Keratinocyte (primary cell): Measurements from ENCODE around the gene NFIC. TPM values are rescaled to one million over a fixed set of nuclear protein-coding genes. Genes with fewer than 3 reads are reported as not detected.

ENCODE experiments used
- DNase-seq: peaks from one replicate; pipeline ENCODE4 v3.0.0-alpha.2; 2011; ENCODE audit warnings: low read depth, missing footprints, low spot score
- FAIRE-seq: peaks from 2 replicates; lab custom pipeline; 2011; peaks lifted over from hg19 to GRCh38; lab: Jason Lieb, UNC
- H2AFZ ChIP-seq: 2 replicates; pipeline ENCODE4 v1.6.0; 2012; ENCODE audit warnings: low read length, control low read depth, inconsistent platforms; ENCODE audit not compliant: control insufficient read depth
- H3K27ac ChIP-seq: 2 replicates; pipeline ENCODE4 v1.5.1; 2011; ENCODE audit warnings: low read length; ENCODE audit not compliant: control insufficient read depth, insufficient read depth
- H3K27me3 ChIP-seq: 3 replicates; pipeline ENCODE4 v1.6.0; 2011; ENCODE audit warnings: low read length; ENCODE audit not compliant: control insufficient read depth, insufficient read depth; ENCODE audit errors: extremely low read depth
- H3K36me3 ChIP-seq, 2 experiments: 2 replicates in 1 of 2; 3 replicates in 1 of 2; pipeline ENCODE4 v1.5.1; 2011; ENCODE audit warnings: low read length in 2 of 2, mild to moderate bottlenecking in 1 of 2; ENCODE audit not compliant: control insufficient read depth in 2 of 2, insufficient read depth in 2 of 2; ENCODE audit errors: extremely low read depth in 1 of 2
- H3K4me1 ChIP-seq: 3 replicates; pipeline ENCODE4 v1.5.1; 2011; ENCODE audit warnings: low read length; ENCODE audit not compliant: control insufficient read depth, insufficient read depth; ENCODE audit errors: extremely low read depth
- H3K4me2 ChIP-seq: 3 replicates; pipeline ENCODE4 v1.6.0; 2011; ENCODE audit warnings: low read depth, low read length; ENCODE audit not compliant: control insufficient read depth, insufficient read depth; ENCODE audit errors: extremely low read depth
- H3K4me3 ChIP-seq, 3 experiments: fragments of 200-600 bp in 1 of 3; sonication (generic) in 1 of 3; 2 replicates in 2 of 3; 3 replicates in 1 of 3; pipeline ENCODE4 v1.5.1; 2011 to 2016; ENCODE audit warnings: low read length in 3 of 3, mild to moderate bottlenecking in 3 of 3, control low read depth in 2 of 3, inconsistent platforms in 1 of 3, low read depth in 1 of 3, mixed read lengths in 1 of 3, mixed run types in 1 of 3, moderate library complexity in 1 of 3; ENCODE audit not compliant: control insufficient read depth in 2 of 3, insufficient read depth in 2 of 3; ENCODE audit errors: extremely low read depth in 1 of 3
- H3K79me2 ChIP-seq: 2 replicates; pipeline ENCODE4 v1.6.0; 2012; ENCODE audit warnings: low read length; ENCODE audit not compliant: control insufficient read depth, insufficient read depth
- H3K9ac ChIP-seq: 3 replicates; pipeline ENCODE4 v1.6.0; 2011; ENCODE audit warnings: low read length; ENCODE audit not compliant: control insufficient read depth, insufficient read depth; ENCODE audit errors: extremely low read depth
- H3K9me1 ChIP-seq: 3 replicates; pipeline ENCODE4 v1.6.0; 2011; ENCODE audit warnings: low read length; ENCODE audit not compliant: control insufficient read depth, insufficient read depth; ENCODE audit errors: extremely low read depth
- H3K9me3 ChIP-seq: 2 replicates; pipeline ENCODE4 v1.5.1; 2012; ENCODE audit warnings: low read depth, low read length; ENCODE audit not compliant: control insufficient read depth
- H4K20me1 ChIP-seq: 3 replicates; pipeline ENCODE4 v1.6.0; 2011; ENCODE audit warnings: low read length; ENCODE audit not compliant: control insufficient read depth, insufficient read depth; ENCODE audit errors: extremely low read depth
- CTCF ChIP-seq, 3 experiments: IDR thresholded peaks in 1 of 3; conservative IDR thresholded peaks in 1 of 3; optimal IDR thresholded peaks in 1 of 3; 2 replicates in 2 of 3; 3 replicates in 1 of 3; pipeline versions ENCODE3 to v1.5.1; 2011; ENCODE audit warnings: low read length in 3 of 3, mild to moderate bottlenecking in 3 of 3, moderate library complexity in 2 of 3, control low read depth in 1 of 3, inconsistent platforms in 1 of 3; ENCODE audit not compliant: insufficient read depth in 2 of 3; ENCODE audit errors: extremely low read depth in 1 of 3
- EZH2 ChIP-seq: IDR thresholded peaks from one replicate; pipeline ENCODE4 v1.6.1; 2012; ENCODE audit warnings: inconsistent platforms, mild to moderate bottlenecking, low read length, moderate library complexity
- dilution Hi-C: fragments of 300-500 bp; cut with MboI; formaldehyde crosslinking; loops from one replicate; pipeline ENCODE4 v1.7.0; 2020; ENCODE audit warnings: low sequenced_read_pairs; ENCODE audit not compliant: extremely low pct_ligation_motif_present
- polyA plus RNA-seq, 5 experiments: library from polyadenylated mRNA; depleted of rRNA in 3 of 5; stranded (reverse) in 3 of 5; stranded (forward) in 1 of 5; unstranded in 1 of 5; fragments of >200 nt; gene quantifications; 1 replicate in 1 of 5; 2 replicates in 3 of 5; 3 replicates in 1 of 5; pipeline versions ENCODE4 v1.2.1 to v1.2.3, GENCODE V29; 2011 to 2012; ENCODE audit warnings: missing spikeins in 2 of 5, low read depth in 1 of 5, low replicate concordance in 1 of 5

Gene NFIC
- polyA plus RNA-seq, 1 donor (not counting 4 experiments of a cell fraction or from before 2014, with no cell fraction given) = 2.4 TPM

GRCh38 chr19:3356805-3357204 lies 9.6 kb upstream of the NFIC start:
- H3K27me3 ChIP-seq = peaks cover 6% of the 10 kb centered on the region
- peaks cover 8% of the 10 kb centered on the region for H3K79me2 ChIP-seq
- peaks cover 3% of the 10 kb centered on the region for H4K20me1 ChIP-seq
- no peaks in the 10 kb centered on the region for H3K9me3 ChIP-seq
- no peaks in the 10 kb centered on the region for H3K9me1 ChIP-seq
- H3K9ac ChIP-seq = no peak overlapping the region
- H3K27ac ChIP-seq = no peak overlapping the region
- H2AFZ ChIP-seq = no peak overlapping the region
- no peaks in the 10 kb centered on the region for H3K36me3 ChIP-seq
- FAIRE-seq (no peak), DNase-seq (no peak)
- no peak for TF ChIP-seq CTCF (optimal IDR thresholded peaks at IDR 0.05 in 1 of 3, IDR thresholded peaks at IDR 0.05 in 1 of 3, conservative IDR thresholded peaks at IDR 0.05 in 1 of 3; ENCODE audit: extremely low read depth in 1 of 3, insufficient read depth in 2 of 3, low read length in 3 of 3)
- H3K4me1 ChIP-seq = peaks cover 11% of the 10 kb centered on the region
- no peak overlapping the region for H3K4me3 ChIP-seq
- no peak overlapping the region for H3K4me2 ChIP-seq
- dilution Hi-C loops = no loop called here

- Histone ChIP-seq H3K9me3 (no peaks in the 10 kb centered on the region), H4K20me1 (peaks cover 3% of the 10 kb centered on the region), H3K27ac (no peak overlapping the region), H3K36me3 (no peaks in the 10 kb centered on the region), H3K4me3 (no peak overlapping the region), H3K4me1 (peaks cover 14% of the 10 kb centered on the region), H3K9me1 (no peaks in the 10 kb centered on the region), H3K9ac (no peak overlapping the region), H3K79me2 (peaks cover 15% of the 10 kb centered on the region), H3K27me3 (peaks cover 6% of the 10 kb centered on the region), H3K4me2 (no peak overlapping the region), H2AFZ (no peak overlapping the region)
- DNase-seq (no peak), FAIRE-seq (no peak)
- dilution Hi-C loops = no loop called here
- TF ChIP-seq EZH2 (no peak), CTCF (optimal IDR thresholded peaks at IDR 0.05 in 1 of 3, IDR thresholded peaks at IDR 0.05 in 1 of 3, conservative IDR thresholded peaks at IDR 0.05 in 1 of 3; ENCODE audit: extremely low read depth in 1 of 3, insufficient read depth in 2 of 3, low read length in 3 of 3) (no peak)
These were observed 9.0 kb upstream of the NFIC start for GRCh38 chr19:3357271-3357991.
